ENCODE data around the gene CUBN.

Gene CUBN

GRCh38 chr10:16811765-16812164, 317.8 kb downstream of the CUBN start:
- no peak for DNase-seq

GRCh38 chr10:16811292-16811691, 318.3 kb downstream of the CUBN start:
- no peak for DNase-seq

DNA sequence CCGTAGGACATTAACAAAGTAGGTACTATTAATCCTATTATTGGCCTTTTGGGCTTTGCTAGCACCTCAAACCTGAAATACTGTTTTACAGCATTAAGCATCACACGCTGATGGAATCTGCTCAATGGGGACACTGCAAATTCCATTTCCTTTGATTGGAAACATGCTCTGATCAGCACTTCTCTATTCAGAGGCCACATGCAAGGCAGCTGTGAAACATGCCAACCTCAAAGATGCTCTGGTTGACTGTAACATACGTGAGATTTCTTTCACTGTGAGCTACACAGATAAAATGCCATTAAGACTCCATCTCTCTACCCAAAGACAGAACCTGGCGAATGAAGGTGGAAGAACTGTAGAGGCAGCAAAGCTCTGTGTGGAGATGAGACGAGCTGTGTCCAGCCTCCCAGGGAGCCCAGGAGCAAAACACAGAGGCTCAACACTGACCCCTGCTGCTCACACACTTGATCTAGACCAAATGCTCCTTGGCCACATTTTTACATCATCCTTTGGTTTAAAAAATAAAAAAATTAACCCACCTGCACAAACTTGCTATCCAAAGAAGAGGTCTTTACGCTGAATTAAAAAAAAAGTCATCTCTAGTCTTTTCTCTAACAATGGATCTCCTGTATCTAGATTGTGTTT, 320.4 kb downstream of the CUBN start:
- DNase-seq, result no peak

DNA sequence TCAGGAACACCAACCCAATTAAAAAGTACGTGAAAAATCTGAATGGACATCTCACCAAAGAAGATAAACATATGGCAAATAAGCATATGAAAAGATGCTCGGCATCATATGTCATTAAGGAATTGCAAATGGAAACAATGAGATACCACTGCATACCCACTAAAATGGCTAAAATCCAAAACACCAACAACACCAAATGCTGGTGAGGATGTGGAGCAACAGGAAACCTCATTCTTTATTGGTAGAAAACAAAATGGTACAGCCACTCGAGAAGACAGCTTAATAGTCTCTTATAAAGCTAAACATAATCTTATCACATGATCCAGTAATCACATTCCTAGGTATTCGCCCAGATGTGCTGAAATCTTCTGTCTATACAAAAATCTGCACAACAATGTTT, 325.5 kb downstream of the CUBN start:
- DNase-seq, result no peak

DNA sequence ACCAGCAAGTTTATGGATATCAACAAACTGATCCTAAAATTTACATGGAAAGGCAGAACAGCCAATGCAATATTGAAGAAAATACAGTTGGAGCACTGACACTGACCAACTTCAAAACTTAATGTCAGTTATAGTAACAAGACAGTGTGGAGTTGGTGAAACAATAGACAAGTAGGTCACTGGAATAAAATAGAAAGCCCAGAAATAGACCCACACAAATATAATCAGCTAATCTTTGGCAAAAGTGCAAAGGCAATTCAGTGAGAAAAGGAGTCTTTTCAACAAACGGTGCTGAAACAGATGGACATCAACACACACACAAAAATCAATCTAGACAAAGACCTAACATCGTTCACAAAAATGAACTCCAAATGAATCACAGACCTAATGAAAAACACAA, 326.1 kb downstream of the CUBN start:
- no peak for DNase-seq

- DNase-seq, result no peak
These were observed 330.0 kb downstream of the CUBN start for GRCh38 chr10:16799621-16800020.

- DNase-seq, result no peak
These were observed 331.0 kb downstream of the CUBN start for GRCh38 chr10:16798571-16798970.

GRCh38 chr10:16795410-16796073, 334.1 kb downstream of the CUBN start:
- DNase-seq, result no peak

GRCh38 chr10:16794005-16794404, 335.6 kb downstream of the CUBN start:
- DNase-seq, result no peak

DNA sequence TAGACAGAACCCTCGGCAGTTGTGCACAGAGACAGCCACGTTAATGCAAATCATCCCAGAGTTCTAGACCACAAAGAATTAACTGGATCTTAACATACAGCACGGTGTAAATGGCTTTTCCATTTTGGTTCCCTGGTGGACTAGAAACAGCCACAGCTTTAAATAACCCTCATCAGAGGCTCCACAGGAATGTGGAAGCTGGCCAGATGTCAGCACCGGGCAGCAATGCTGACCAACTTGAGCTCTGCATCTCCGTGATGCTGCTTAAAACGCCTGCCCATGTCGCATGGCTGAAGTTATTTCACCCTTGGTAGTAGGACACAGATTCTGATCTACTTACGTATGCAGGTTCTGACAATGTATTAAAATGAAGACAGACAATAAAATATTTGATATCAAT, 336.9 kb downstream of the CUBN start:
- no peak for DNase-seq

GRCh38 chr10:16789765-16790164, 339.8 kb downstream of the CUBN start:
- no peak for DNase-seq

GRCh38 chr10:16789261-16789660, 340.4 kb downstream of the CUBN start:
- no peak for DNase-seq

DNA sequence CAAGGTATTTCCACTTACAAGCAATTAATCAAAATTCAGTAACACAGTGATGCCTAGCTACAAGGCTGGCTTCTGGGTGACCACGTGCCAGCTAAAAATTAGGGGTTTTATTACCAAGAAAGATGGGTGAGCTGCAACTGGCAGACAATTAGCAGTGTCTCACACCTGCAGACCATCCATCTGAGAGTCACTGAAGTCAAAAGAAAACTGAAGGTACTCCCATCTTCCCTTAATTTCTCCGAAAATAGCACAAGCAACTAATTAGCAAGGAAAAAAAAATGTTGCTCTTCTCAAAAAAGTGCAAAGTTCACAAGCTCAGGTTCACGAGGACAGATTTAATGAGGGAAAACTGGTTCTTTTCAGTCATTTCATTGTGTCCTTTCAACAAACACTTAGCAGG, 340.8 kb downstream of the CUBN start:
- no peak for DNase-seq

- DNase-seq, result no peak
These were observed 341.5 kb downstream of the CUBN start for GRCh38 chr10:16788125-16788524.

GRCh38 chr10:16787361-16787791, 342.2 kb downstream of the CUBN start:
- no peak for DNase-seq

- no peak for DNase-seq
These were observed 349.2 kb downstream of the CUBN start for GRCh38 chr10:16780338-16780880.

GRCh38 chr10:16779384-16779915, 350.2 kb downstream of the CUBN start:
- DNase-seq, result no peak

- DNase-seq, result peak; percentile 3
These were observed 351.9 kb downstream of the CUBN start for GRCh38 chr10:16777473-16778370.

DNA sequence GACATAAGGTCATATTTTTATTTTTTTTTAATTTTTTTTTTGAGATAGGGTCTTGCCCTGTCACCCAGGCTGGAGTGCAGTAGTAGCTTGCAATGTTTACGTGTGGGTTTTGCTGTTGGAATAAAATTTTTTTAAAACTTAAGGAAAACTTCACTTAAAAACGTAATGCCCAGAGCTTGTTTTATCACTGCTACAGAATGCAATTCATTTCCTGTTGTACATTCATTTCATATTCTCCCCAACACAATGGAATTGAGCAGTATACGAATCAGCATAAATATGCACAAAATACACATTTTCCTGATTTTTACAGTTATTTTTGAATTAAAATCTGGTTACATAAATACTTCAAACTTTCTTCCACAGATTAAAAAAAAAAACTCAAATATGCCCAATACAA, 352.7 kb downstream of the CUBN start:
- DNase-seq, result no peak
